GM18870 (cell line): ENCODE measurements around the gene APPL1.
"Not testable (repeated sequence)": the region's sequence is repeated elsewhere in the genome, so short reads cannot be mapped to it uniquely, and the experiment has no call there.

Experiments
- ATAC-seq: cut with Tn5 transposase; IDR thresholded peaks from one replicate; pipeline ENCODE4 v1.9.1; 2021; ENCODE audit warnings: moderate library complexity; ENCODE audit not compliant: unreplicated experiment

APPL1 gene

DNA sequence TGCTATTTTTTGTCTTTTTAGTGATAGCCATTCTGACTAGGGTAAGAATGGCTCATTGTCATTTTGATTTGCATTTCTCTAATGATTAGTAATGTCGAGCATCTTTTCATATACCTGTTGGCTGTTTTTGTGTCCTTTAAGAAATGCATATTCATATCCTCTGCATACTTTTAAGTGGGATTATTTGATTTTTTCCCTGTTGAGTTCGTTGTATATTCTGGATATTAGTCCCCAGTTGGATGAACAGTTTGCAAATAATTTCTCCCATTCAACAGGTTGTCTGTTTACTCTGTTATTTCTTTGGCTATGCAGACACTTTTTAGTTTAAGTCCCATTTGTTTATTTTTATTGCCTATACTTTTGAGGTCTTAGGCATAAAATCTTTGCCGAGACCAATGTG, 34.4 kb downstream of the APPL1 start:
- no peak for ATAC-seq

DNA sequence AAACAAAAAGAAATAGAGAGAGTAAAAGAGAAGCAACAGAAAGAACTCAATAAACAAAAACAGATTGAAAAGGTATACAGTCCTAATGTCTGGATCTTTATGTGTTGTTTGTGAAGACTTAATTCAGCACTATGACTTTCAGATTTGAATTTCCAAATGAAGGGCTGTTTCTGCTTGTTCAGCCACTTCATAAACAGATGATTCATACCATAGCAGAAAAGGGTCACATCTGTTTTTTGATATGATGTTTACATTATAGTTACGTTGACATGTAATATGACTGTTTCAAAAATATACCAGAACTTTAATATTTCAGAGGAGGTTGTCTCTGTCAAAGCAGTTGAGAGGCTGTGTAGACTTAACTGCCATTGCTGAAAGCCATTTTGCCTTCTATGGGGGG, 40.9 kb downstream of the APPL1 start:
- ATAC-seq, result no peak

DNA sequence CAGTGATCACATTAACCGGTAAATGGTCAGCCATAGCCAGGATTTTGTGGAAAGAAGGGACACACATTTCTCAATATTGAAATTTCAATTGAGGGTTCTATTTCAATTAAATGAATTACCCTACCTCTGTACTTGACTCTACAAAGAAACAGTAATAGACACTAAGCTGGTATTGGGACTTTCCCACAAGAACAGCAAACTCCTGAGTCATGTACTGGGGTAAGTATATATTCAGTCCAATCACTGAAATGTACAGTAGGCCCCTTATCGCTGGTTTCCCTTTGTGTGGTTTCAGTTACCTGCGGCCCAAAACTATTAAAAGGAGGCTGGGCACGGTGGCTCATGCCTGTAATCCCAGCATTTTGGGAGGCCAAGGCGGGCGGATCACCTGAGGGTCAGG, 47.3 kb downstream of the APPL1 start:
- no peak for ATAC-seq

DNA sequence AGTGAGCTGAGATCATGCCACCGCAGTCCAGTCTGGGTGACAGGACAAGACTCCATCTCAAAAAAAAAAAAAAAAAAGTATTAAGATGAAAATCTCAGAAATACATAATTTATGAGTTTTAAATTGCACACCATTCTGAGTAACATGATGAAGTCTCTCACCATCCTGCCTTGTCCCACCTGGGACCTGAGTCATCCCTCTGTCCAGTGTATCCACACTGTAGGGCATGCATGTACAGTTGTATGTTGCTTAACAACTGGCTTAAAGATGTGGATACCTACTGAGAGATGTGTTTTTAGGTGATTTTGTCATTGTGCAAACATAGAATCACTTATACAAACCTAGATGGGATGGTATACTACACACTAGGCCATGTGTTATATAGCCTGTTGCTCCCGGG, 47.9 kb downstream of the APPL1 start:
- ATAC-seq, result no peak

DNA sequence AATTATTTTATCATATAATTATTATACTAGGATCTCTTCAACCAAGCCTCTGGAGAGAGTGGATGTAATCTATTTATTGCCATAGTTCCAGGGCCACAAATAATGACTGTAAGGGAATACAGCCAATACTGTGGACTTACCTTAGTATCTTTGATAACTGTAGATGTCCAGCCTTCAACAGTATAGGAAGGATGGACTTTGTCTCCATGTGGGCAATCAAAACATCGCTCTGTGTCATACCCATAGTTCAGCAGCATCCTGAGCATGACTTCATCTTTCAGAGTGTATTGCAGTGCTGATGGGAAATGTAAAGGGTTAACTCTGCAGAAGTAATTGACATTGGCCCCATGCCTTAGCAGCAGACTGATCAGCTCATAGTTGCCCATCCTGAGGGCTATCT, 50.7 kb downstream of the APPL1 start:
- ATAC-seq, result no peak

DNA sequence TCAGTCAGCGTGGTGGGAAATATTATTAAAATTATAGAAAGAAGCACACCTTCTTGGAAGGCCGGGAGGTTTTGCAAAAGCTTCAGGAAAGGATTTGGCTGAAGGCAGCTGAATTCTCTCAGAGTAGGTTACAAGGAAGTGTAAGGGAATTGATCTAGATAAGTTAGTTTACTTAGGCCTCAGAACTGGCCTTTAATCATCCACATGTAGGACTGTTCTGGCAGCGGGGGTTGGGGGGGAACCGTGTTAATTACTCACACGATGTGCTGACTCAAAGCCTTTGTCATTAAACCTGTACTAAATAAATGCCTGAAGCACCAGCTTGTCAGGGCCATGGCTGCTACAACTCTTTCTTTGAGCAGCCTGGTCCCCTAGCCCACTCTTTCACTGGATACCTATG, 52.2 kb downstream of the APPL1 start:
- ATAC-seq, result no peak

DNA sequence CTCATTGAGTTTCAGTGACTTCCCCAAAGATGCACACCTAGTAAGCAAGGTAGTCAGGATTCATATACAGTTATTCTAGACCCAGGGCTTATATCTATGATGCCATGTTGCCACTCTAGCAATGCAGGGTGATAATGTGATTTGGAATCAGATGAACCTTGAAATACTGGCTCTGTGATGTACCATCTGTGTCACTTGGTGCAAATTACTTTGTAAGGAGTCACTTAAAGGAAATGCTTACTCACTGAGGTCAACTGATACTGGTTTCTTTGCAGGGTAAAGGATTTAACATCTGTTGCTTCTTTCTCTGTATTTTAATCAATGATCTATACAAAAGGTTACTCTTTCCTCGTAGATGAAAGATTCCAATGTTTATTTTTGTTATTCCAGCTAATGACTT, 54.2 kb downstream of the APPL1 start:
- ATAC-seq, result no peak

DNA sequence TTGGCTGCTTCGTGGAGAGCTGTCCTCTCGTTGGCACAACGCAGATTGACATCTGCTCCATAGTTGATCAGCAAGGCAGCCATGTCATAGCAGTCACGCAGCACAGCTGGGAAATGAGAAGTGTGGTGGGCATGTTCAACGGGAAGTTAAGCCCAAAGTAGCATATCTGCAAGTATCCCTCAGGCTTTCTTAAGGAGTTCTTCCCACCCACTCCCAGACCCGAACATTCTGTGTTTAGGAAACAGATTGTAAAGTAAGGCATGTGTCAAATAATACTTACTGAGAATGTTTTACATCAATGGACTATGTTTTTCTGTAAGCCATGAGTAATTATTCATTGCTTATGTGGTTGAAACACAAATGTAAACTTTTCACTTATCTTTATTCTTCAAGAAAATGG, 55.8 kb downstream of the APPL1 start:
- ATAC-seq, result no peak

DNA sequence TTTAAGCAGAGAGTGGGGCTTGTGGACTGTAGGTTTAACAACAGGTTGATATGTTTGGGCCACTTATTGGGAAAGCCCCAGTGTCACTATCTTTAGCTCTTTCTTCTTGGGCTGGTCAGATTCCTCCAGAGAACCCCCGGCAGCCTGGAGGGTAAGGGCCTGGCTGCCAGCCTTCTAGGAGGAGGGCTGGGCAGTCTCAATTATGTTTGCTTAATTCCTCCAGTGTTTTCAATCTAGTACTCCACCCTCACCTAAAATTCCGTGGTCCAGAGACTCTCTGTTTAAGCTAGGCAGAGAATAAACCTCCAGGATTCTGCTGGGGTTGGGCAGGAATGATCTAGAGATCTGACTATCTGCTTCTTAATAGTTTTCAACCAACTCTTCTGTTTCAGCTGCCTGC, 59.7 kb downstream of the APPL1 start:
- ATAC-seq, result no peak

DNA sequence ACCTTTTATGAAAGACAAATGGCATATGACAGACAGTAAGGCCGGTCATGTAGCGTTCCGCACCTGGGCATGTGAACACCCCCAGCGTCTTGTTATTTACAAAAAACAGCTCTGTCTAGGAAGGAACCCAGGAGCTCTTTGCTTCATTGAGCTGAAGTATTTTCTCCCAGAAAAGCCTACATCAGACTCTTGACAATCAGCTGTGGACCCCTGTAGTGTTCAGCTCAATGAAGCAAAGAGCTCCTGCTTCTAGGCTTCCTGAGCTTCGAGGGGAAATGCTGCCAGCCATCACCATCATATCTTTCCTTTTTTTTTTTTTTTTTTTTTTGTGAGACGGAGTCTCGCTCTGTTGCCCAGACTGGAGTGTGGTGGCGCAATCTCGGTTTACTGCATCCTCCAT, 60.9 kb downstream of the APPL1 start:
- no peak for ATAC-seq

DNA sequence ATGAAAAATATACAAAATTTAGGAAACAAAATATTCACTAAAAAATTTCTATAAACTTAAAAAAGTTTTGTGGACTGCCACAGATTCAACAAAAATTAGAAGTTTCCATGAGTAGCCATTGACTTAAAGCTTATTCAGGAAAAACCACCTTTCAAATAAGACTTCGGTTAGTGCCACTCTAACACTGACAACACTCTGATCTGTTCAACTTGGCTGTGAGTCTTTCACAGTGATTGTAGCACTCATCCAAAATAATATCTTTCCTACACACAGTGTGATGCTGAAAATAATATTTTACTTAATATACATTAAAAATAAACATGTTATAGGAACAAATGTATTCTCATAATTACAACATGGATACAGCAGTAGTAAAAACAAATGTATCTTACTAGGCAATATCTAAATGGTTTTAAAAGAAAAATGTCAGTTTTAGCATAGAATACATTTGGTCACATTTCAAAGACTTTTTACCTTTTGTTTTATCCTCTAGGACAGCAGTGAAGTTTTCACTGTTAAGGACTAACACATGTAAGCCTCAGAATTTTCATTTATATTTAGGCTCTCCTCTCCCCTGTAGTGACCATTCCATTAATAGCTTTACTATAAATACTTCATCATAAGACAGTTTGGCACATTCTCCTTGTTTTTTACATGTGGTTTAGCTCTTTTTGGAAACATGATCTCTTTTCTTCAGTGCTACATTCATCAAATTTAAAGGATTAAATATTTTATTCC, 64.8 kb downstream of the APPL1 start, which contains the start of gene ASB14:
Gene ASB14, minus strand, starts transcription at position 527 of the 738 bp plus-strand sequence. CDS start 652 bp downstream, outside the sequence.
- no peak for ATAC-seq

DNA sequence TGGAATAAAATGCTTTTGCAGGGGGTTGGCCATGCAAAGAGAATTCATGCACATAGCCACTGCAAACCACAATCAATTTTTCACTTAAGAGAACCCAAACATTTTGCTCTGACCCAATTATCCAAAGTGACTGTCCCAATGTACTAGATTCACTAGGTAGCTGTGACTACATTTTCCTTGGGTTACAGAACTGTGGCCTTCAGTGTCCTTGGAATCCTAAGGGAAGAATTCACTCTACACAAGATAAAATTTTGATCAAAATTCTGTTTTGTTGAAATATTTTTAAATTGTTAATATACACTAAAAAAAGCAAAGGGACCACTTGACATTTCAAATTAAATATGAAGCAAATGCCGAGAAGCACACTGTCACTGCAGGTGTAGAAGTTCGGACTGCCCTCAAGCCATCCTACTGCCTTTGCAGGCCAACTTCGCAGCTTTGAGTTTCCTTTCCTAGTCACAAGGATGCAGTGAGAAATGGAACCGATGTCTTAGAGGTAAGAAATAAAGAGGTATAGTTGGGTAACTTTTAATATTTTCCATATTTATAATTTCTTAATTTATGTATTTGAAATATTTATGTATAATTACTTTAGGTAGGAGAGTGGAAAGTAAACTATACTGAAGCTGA, 65.5 kb downstream of the APPL1 start:
- ATAC-seq, result no peak

DNA sequence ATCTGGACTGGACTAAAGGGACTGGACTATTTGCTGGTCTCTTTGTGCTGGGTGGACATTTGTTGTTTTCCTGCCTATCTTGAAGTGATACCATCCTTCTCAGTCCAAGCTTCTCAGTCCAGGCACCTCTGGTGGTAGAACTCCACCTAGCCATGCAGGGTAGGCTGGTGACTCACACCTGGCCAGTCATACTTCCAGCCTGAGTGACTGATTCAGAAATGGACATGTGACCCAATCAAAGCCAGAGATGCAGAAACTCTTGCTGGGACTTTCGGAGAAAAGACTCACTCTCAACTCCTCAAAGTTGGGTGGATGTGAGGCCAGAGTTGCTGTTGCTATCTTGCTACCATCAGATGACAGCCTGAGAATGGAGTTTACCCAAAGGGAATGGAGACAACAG, 70.5 kb downstream of the APPL1 start:
- no peak for ATAC-seq

DNA sequence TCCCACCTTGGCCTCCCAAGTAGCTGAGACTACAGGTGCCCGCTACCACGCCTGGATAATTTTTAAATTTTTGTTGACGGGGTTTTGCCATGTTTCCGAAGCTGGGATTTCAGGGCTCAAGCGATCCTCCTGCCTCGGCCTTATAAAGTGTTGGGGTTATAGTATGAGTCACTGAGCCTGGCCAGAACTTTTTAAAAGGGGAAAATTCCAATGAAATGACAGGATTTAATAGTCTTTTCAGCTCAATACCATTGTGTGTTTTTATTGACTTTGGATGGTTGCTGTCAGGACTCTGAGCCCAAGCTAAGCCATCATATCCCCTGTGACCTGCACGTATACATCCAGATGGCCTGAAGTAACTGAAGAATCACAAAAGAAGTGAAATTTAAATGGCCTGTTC, 76.0 kb downstream of the APPL1 start:
- ATAC-seq, result not testable (repeated sequence)

DNA sequence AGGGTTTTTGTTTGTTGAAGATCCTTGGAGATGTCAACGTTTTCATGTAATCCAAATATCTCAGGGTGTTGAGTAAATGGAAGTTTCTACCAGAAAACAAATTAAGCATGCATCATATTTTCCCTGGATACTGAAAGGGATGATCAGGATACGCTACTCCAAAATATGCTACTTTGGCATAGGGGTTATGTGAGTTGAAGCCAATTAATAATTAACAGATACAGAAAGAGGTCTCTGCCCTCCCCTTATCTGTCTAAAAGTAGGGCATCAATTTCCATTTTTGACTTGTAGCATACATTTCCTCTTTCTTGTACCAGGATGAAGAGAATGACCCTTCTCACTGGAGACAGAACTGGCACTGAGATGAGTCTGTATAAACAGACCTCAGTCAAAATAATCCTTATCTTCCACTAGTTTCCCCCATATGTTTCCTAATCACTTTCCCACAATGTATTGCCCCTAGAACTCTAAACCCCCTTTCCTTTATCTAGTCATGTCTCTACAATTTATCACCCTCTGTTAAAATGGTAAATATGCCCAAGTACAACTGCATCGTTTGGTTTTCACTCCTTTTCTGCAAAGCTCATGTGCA, 82.3 kb downstream of the APPL1 start:
- ATAC-seq, result no peak

DNA sequence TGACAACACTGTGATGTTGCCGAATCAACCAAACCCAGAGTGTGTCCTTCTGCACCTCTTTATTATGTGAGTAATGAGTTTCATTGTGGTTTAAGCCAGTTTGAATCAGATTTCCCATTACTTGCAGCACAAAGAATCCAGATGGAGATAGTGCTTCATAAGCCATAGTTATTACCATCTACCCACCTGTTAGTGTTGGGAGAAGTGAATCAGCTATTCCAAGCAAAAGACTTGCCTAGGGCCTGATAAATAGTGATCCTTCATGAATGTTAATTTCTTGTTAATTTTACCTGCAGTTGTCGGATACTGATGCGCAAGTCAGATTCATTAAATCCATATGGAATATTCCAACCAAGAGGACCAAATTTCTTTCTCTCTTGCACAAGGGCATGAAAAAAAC, 86.7 kb downstream of the APPL1 start:
- no peak for ATAC-seq
